T-helper 2 cell treated with Interferon-gamma antibody and Interleukin-4, amounts not matched to agents 5 μg/mL and 100 μg/mL, for 36 hours (primary cell): ENCODE measurements around the gene NUDT14.

ENCODE experiments used
- DNase-seq: peaks from one replicate; pipeline ENCODE4 v3.0.0; 2021; ENCODE audit warnings: low spot score
- H3K27ac Mint-ChIP-seq: one replicate; pipeline ENCODE4 v1.8.0; 2021; ENCODE audit warnings: mild to moderate bottlenecking, mixed read lengths
- H3K27me3 Mint-ChIP-seq: one replicate; pipeline ENCODE4 v1.8.0; 2021; ENCODE audit warnings: low read depth, mixed read lengths
- H3K36me3 Mint-ChIP-seq: one replicate; pipeline ENCODE4 v1.8.0; 2021; ENCODE audit warnings: low read depth, mixed read lengths
- H3K4me1 Mint-ChIP-seq: one replicate; pipeline ENCODE4 v1.8.0; 2021; ENCODE audit warnings: low read depth, mixed read lengths
- H3K4me3 Mint-ChIP-seq: one replicate; pipeline ENCODE4 v1.8.0; 2022; ENCODE audit warnings: mild to moderate bottlenecking, moderate library complexity, mixed read lengths
- H3K9me3 Mint-ChIP-seq: one replicate; pipeline ENCODE4 v1.8.0; 2021; ENCODE audit warnings: mixed read lengths

Gene NUDT14

DNA sequence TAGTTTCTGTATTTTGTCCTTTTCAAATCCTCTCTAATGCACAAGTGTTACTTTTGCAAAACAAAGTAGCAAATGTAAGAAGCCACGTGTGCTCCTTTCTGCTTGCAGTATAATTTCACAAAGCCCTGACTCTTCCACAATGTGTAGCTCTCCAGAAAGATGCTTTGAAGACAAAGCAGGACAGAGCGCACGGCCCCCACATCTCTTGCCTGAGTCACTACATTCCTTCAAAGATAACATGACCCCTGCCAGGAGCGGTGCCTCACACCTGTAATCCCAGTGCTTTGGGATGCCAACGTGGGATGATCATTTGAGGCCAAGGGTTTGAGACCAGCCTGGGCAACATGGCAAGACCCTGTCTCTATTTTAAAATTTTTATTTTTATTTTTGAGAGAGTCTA lies 53.1 kb downstream of the NUDT14 start:
- Mint-ChIP-seq H3K27ac (no peak overlapping the region), H3K4me3 (no peak overlapping the region), H3K36me3 (no peaks in the 10 kb centered on the region), H3K27me3 (peaks cover 12% of the 10 kb centered on the region), H3K9me3 (peaks cover 7% of the 10 kb centered on the region), H3K4me1 (no peaks in the 10 kb centered on the region)
- no peak for DNase-seq

DNA sequence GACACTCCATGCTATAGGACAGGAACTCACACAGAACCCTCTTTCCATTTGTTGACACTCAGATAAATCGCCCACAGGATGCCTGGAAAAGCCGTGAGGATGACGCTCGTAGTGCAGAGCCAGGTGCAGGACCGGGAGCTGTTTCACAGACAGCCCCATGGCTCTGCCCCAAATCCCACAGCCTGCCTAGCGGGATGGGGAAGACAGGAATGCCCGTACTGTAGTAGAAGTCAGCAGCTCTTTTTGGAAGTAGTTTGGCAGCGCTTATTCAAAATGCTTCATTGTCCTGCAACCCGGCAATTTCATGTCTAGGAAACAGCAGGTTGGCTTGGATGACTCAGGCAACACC lies 54.2 kb downstream of the NUDT14 start:
- peaks cover 13% of the 10 kb centered on the region for H3K9me3 Mint-ChIP-seq
- no peaks in the 10 kb centered on the region for H3K36me3 Mint-ChIP-seq
- DNase-seq = no peak
- H3K4me3 Mint-ChIP-seq = no peak overlapping the region
- H3K27me3 Mint-ChIP-seq = peaks cover 14% of the 10 kb centered on the region
- no peak overlapping the region for H3K27ac Mint-ChIP-seq
- no peaks in the 10 kb centered on the region for H3K4me1 Mint-ChIP-seq

GRCh38 chr14:105126126-105126980 lies 54.8 kb downstream of the NUDT14 start:
- Mint-ChIP-seq H3K36me3 (no peaks in the 10 kb centered on the region), H3K4me1 (no peaks in the 10 kb centered on the region), H3K9me3 (peaks cover 17% of the 10 kb centered on the region), H3K4me3 (no peak overlapping the region), H3K27me3 (peaks cover 14% of the 10 kb centered on the region), H3K27ac (no peak overlapping the region)
- DNase-seq = no peak

GRCh38 chr14:105124823-105125222 lies 56.3 kb downstream of the NUDT14 start:
- no peaks in the 10 kb centered on the region for H3K36me3 Mint-ChIP-seq
- H3K4me1 Mint-ChIP-seq = no peaks in the 10 kb centered on the region
- no peak overlapping the region for H3K4me3 Mint-ChIP-seq
- H3K27ac Mint-ChIP-seq = no peak overlapping the region
- peaks cover 23% of the 10 kb centered on the region for H3K9me3 Mint-ChIP-seq
- no peak for DNase-seq
- peaks cover 14% of the 10 kb centered on the region for H3K27me3 Mint-ChIP-seq

- Mint-ChIP-seq H3K9me3 (peaks cover 20% of the 10 kb centered on the region), H3K4me3 (no peak overlapping the region)
- DNase-seq = no peak
These were observed 56.9 kb downstream of the NUDT14 start for GRCh38 chr14:105123981-105124765.

GRCh38 chr14:105123064-105123665 lies 57.9 kb downstream of the NUDT14 start:
- no peak overlapping the region for H3K27ac Mint-ChIP-seq
- no peak for DNase-seq
- H3K36me3 Mint-ChIP-seq = no peaks in the 10 kb centered on the region
- H3K4me1 Mint-ChIP-seq = no peaks in the 10 kb centered on the region
- H3K27me3 Mint-ChIP-seq = peaks cover 18% of the 10 kb centered on the region
- no peak overlapping the region for H3K4me3 Mint-ChIP-seq
- peaks cover 20% of the 10 kb centered on the region for H3K9me3 Mint-ChIP-seq

More at GRCh38 chr14:105123981-105124765, 56.9 kb downstream of the NUDT14 start:
- Mint-ChIP-seq H3K27me3 (peaks cover 14% of the 10 kb centered on the region), H3K4me1 (no peaks in the 10 kb centered on the region), H3K36me3 (no peaks in the 10 kb centered on the region), H3K27ac (no peak overlapping the region)
